Panc1 (cell line): Measurements from ENCODE around the gene ZNF74. TPM values are rescaled to one million over a fixed set of nuclear protein-coding genes. Genes with fewer than 3 reads are reported as not detected.

Experiments
- ATAC-seq: fragments of 200-7000 bp; cut with Tn5 transposase; 2 replicates; pipeline ENCODE4 v1.9.1; 2020; ENCODE audit warnings: mild to moderate bottlenecking, moderate library complexity
- BruUV-seq: library from RNA; stranded (reverse); fragments of 400-500 nt; replicated peaks from 2 replicates; lab custom pipeline; 2021; lab: Mats Ljungman, UMichigan
- CTCF ChIA-PET: fragments of 300-600 bp; sonication (Branson Sonifier 250); formaldehyde crosslinking; loops from one replicate; lab custom pipeline; 2022; ENCODE audit warnings: antibody characterized with exemption; lab: Charles Lee
- POLR2A ChIA-PET: fragments of 300-600 bp; sonication (Branson Sonifier 250); formaldehyde crosslinking; loops from one replicate; lab custom pipeline; 2022; ENCODE audit warnings: antibody characterized with exemption; lab: Charles Lee
- DNase-seq: peaks from one replicate; pipeline ENCODE4 v3.0.0-alpha.2; 2010; ENCODE audit warnings: low read depth, low spot score
- H3K27ac ChIP-seq: 2 replicates; pipeline ENCODE4 v1.5.1; 2011; ENCODE audit warnings: mild to moderate bottlenecking, low read length, inconsistent platforms
- H3K27me3 ChIP-seq: fragments of 200-500 bp; sonication (Bioruptor generic); 2 replicates; pipeline ENCODE4 v1.6.0; 2014; ENCODE audit warnings: low read length, inconsistent platforms; ENCODE audit not compliant: control insufficient read depth, insufficient read depth
- H3K36me3 ChIP-seq: fragments of 200-500 bp; sonication (Bioruptor generic); 2 replicates; pipeline ENCODE4 v1.5.1; 2014; ENCODE audit warnings: inconsistent platforms, mild to moderate bottlenecking, low read length, moderate library complexity; ENCODE audit not compliant: control insufficient read depth, insufficient read depth
- H3K4me1 ChIP-seq: 2 replicates; pipeline ENCODE4 v1.5.1; 2011; ENCODE audit warnings: inconsistent platforms, mild to moderate bottlenecking, low read length, moderate library complexity; ENCODE audit not compliant: control insufficient read depth, insufficient read depth
- H3K4me3 ChIP-seq, 2 experiments: 2 replicates each; pipeline ENCODE4 v1.5.1; 2011 to 2012; ENCODE audit warnings: low read depth in 2 of 2, low read length in 2 of 2, mild to moderate bottlenecking in 2 of 2, inconsistent platforms in 1 of 2, moderate library complexity in 1 of 2
- H3K9me3 ChIP-seq: fragments of 200-500 bp; sonication (Bioruptor generic); 2 replicates; pipeline ENCODE4 v1.5.1; 2014; ENCODE audit warnings: low read depth, mild to moderate bottlenecking, inconsistent platforms, low read length, moderate library complexity; ENCODE audit not compliant: control insufficient read depth, insufficient read depth
- CTCF ChIP-seq: fragments of 450-650 bp; IDR thresholded peaks from 2 replicates; pipeline ENCODE4 v1.5.1; 2017; ENCODE audit warnings: mild to moderate bottlenecking
- POLR2AphosphoS5 ChIP-seq: IDR thresholded peaks from 2 replicates; pipeline ENCODE4 v1.6.1; 2012; ENCODE audit warnings: mild to moderate bottlenecking, low read depth, low read length, moderate library complexity
- SIN3A ChIP-seq: IDR thresholded peaks from 2 replicates; pipeline ENCODE4 v1.6.1; 2012; ENCODE audit warnings: low read depth, mild to moderate bottlenecking, low read length, moderate library complexity, borderline replicate concordance; ENCODE audit not compliant: insufficient read depth
- TCF7L2 ChIP-seq: IDR thresholded peaks from 2 replicates; pipeline ENCODE4 v1.6.1; 2011; ENCODE audit warnings: mild to moderate bottlenecking, low read depth, low read length, inconsistent platforms
- in situ Hi-C: cut with HindIII; loops from 2 replicates; pipeline ENCODE4 v1.10.0; 2016; ENCODE audit warnings: low sequenced_read_pairs, low pct_unique_long_range_greater_than_20kb
- intact Hi-C: fragments of 100-400 bp; cut with micrococcal nuclease; formaldehyde crosslinking; loops from one replicate; pipeline ENCODE4 v1.10.0; 2022; ENCODE audit not compliant: unreplicated experiment
- total RNA-seq: library from RNA; stranded (reverse); gene quantifications from one replicate; pipeline ENCODE4 v1.2.1, GENCODE V29; 2021; ENCODE audit not compliant: unreplicated experiment
- TF ChIP-seq, protein P1 (sequence below), 2 experiments: IDR thresholded peaks; 2 replicates each; pipeline ENCODE4 v1.6.1; 2011 to 2012; ENCODE audit warnings: low read depth in 2 of 2, control low read depth in 1 of 2, low read length in 1 of 2, mild to moderate bottlenecking in 1 of 2, moderate library complexity in 1 of 2; ENCODE audit not compliant: insufficient read depth in 1 of 2

Gene ZNF74
- total RNA-seq, 1 experiment from 2014 or later: 13.2 TPM

GRCh38 chr22:20420157-20420842 lies 26.3 kb downstream of the ZNF74 start:
- no peak for TF ChIP-seq POLR2AphosphoS5
- no peak for TF ChIP-seq CTCF
- TF ChIP-seq SIN3A: no peak
- TF ChIP-seq, protein P1, sequence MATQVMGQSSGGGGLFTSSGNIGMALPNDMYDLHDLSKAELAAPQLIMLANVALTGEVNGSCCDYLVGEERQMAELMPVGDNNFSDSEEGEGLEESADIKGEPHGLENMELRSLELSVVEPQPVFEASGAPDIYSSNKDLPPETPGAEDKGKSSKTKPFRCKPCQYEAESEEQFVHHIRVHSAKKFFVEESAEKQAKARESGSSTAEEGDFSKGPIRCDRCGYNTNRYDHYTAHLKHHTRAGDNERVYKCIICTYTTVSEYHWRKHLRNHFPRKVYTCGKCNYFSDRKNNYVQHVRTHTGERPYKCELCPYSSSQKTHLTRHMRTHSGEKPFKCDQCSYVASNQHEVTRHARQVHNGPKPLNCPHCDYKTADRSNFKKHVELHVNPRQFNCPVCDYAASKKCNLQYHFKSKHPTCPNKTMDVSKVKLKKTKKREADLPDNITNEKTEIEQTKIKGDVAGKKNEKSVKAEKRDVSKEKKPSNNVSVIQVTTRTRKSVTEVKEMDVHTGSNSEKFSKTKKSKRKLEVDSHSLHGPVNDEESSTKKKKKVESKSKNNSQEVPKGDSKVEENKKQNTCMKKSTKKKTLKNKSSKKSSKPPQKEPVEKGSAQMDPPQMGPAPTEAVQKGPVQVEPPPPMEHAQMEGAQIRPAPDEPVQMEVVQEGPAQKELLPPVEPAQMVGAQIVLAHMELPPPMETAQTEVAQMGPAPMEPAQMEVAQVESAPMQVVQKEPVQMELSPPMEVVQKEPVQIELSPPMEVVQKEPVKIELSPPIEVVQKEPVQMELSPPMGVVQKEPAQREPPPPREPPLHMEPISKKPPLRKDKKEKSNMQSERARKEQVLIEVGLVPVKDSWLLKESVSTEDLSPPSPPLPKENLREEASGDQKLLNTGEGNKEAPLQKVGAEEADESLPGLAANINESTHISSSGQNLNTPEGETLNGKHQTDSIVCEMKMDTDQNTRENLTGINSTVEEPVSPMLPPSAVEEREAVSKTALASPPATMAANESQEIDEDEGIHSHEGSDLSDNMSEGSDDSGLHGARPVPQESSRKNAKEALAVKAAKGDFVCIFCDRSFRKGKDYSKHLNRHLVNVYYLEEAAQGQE (IDR thresholded peaks at IDR 0.05; ENCODE audit: insufficient read depth in 1 of 2, low read depth in 2 of 2, low read length in 1 of 2): no peak
- TF ChIP-seq TCF7L2: no peak
- Histone ChIP-seq H3K27me3 (no peaks in the 10 kb centered on the region), H3K4me1 (no peaks in the 10 kb centered on the region; the same call in 1 of the 2 replicates), H3K9me3 (no peaks in the 10 kb centered on the region), H3K27ac (no peak overlapping the region), H3K36me3 (no peaks in the 10 kb centered on the region), H3K4me3 (no peak overlapping the region)
- ChIA-PET CTCF (no interaction called here), POLR2A (no interaction called here)
- DNase-seq (no peak), ATAC-seq (no peak)
- no TSS peak for BruUV-seq
- intact Hi-C loops (no loop called here), in situ Hi-C loops (no loop called here)

DNA sequence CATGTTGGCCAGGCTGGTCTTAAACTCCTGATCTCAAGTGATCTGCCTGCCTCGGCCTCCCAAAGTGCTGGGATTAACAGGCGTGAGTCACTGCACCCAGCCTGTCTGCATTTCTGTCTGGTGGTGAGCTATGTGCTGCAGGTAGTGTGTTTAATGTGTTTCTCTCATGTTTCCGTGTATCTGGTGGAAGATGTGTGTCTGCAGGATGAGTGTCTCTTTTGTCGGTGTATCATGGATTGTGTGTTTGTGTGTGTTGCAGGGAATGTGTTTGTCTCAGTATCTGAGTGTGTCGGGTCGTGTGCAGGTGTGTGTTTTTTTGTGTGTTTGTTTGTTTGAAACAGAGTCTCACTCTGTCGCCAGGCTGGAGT lies 27.5 kb downstream of the ZNF74 start:
- no peaks in the 10 kb centered on the region for H3K9me3 ChIP-seq
- BruUV-seq: no TSS peak
- DNase-seq (no peak), ATAC-seq (no peak)
- ChIA-PET CTCF (no interaction called here), POLR2A (no interaction called here)
- H3K4me1 ChIP-seq: no peaks in the 10 kb centered on the region; the same call in 1 of the 2 replicates
- no peaks in the 10 kb centered on the region for H3K27me3 ChIP-seq
- H3K4me3 ChIP-seq: no peak overlapping the region
- in situ Hi-C loops: no loop called here
- intact Hi-C loops: no loop called here
- H3K36me3 ChIP-seq: no peaks in the 10 kb centered on the region
- TF ChIP-seq, protein P1 (IDR thresholded peaks at IDR 0.05; ENCODE audit: insufficient read depth in 1 of 2, low read depth in 2 of 2, low read length in 1 of 2): no peak
- TF ChIP-seq TCF7L2 (no peak), POLR2AphosphoS5 (no peak), CTCF (no peak), SIN3A (no peak)
- H3K27ac ChIP-seq: no peak overlapping the region
